ENCODE data around the gene DENND11.

GRCh38 chr7:141748396-141748795, 46.4 kb upstream of the DENND11 start:
- no peak for TF ChIP-seq EZH2phosphoT487 (IDR thresholded peaks at IDR 0.05; ENCODE audit: borderline replicate concordance, low read depth, low read length)
- TF ChIP-seq, protein P1, sequence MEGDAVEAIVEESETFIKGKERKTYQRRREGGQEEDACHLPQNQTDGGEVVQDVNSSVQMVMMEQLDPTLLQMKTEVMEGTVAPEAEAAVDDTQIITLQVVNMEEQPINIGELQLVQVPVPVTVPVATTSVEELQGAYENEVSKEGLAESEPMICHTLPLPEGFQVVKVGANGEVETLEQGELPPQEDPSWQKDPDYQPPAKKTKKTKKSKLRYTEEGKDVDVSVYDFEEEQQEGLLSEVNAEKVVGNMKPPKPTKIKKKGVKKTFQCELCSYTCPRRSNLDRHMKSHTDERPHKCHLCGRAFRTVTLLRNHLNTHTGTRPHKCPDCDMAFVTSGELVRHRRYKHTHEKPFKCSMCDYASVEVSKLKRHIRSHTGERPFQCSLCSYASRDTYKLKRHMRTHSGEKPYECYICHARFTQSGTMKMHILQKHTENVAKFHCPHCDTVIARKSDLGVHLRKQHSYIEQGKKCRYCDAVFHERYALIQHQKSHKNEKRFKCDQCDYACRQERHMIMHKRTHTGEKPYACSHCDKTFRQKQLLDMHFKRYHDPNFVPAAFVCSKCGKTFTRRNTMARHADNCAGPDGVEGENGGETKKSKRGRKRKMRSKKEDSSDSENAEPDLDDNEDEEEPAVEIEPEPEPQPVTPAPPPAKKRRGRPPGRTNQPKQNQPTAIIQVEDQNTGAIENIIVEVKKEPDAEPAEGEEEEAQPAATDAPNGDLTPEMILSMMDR (conservative IDR thresholded peaks at IDR 0.05; ENCODE audit: low read length): no peak
